ENCODE measurements around the gene MC1R. TPM values are rescaled to one million over a fixed set of nuclear protein-coding genes. Genes with fewer than 3 reads are reported as not detected.
A peak's percentile ranks its signal among the peaks of the same experiment; 100 is the strongest.

MC1R gene
- polyA plus RNA-seq, 2 of the 4 experiments (the other 2 are of a cell fraction), result 7.4 to 8.0 TPM

- DNase-seq (ENCODE audit: low read depth in 1 of 2, low spot score in 1 of 2), result peak; percentile 80 to 94
- peak within 1 kb of the TSS; percentile 98 to 99 for H3K27ac ChIP-seq
- no peaks in the 10 kb centered on the region for H3K9me3 ChIP-seq
- ATAC-seq, result peak; percentile 15 to 24
- CTCF ChIA-PET, result interaction anchor here (0.7 to 11.8 kb wide), 9 partner anchors 9 to 164 kb away, joined by 3 to 109 read pairs (median 3); no protein-coding TSS in a partner anchor
- peak within 1 kb of the TSS; percentile 96 for H3K4me2 ChIP-seq
- peaks cover 53% of the 10 kb centered on the region for H3K4me1 ChIP-seq
- 1% methylated on average over 39 of the region's 88 CpGs for WGBS (ENCODE audit: missing lambda C conversion rate)
- POLR2A ChIA-PET, result interaction anchor here (0.6 to 3.1 kb wide), 15 partner anchors 13 to 203 kb away, joined by 3 to 34 read pairs (median 5); partner anchors contain the start of genes DEF8, TCF25 and VPS9D1
- no peak for FAIRE-seq
- peak within 1 kb of the TSS; percentile 83 for H3K4me3 ChIP-seq
- TF ChIP-seq RCOR1 (IDR thresholded peaks at IDR 0.05; ENCODE audit: low read depth, low read length) (no peak), ESRRA (IDR thresholded peaks at IDR 0.05; ENCODE audit: borderline replicate concordance, low read length) (no peak), POLR2AphosphoS2 (conservative IDR thresholded peaks at IDR 0.05; ENCODE audit: low read length) (0 out of 2 replicates have a peak, but pooled peaks have one; percentile 17), TFCP2L1 (CRISPR knock-in tag; IDR thresholded peaks at IDR 0.05) (no peak), JUN (IDR thresholded peaks at IDR 0.05) (peak; percentile 82 to 97), ATOH8 (CRISPR knock-in tag; IDR thresholded peaks at IDR 0.05; ENCODE audit: low read depth) (no peak), GATA3 (IDR thresholded peaks at IDR 0.05; ENCODE audit: borderline replicate concordance) (no peak), HDAC2 (IDR thresholded peaks at IDR 0.05) (no peak), HOXB13 (CRISPR knock-in tag; IDR thresholded peaks at IDR 0.05; ENCODE audit: low read depth) (no peak), NPAS2 (CRISPR knock-in tag; IDR thresholded peaks at IDR 0.05; ENCODE audit: borderline replicate concordance) (no peak), HEYL (CRISPR knock-in tag; IDR thresholded peaks at IDR 0.05) (no peak), RARB (CRISPR knock-in tag; IDR thresholded peaks at IDR 0.05) (no peak), CTCF (IDR thresholded peaks at IDR 0.05) (no peak), RAD21 (conservative IDR thresholded peaks at IDR 0.05 in 1 of 2, IDR thresholded peaks at IDR 0.05 in 1 of 2) (no peak), CHD2 (IDR thresholded peaks at IDR 0.05; ENCODE audit: low read length, partially characterized antibody) (no peak), ZNF302 (CRISPR knock-in tag; IDR thresholded peaks at IDR 0.05) (no peak), SREBF2 (IDR thresholded peaks at IDR 0.05) (no peak), MAZ (IDR thresholded peaks at IDR 0.05; ENCODE audit: borderline replicate concordance, low read depth, low read length) (0 out of 2 replicates have a peak, but pooled peaks have one; percentile 36), ELK1 (IDR thresholded peaks at IDR 0.05; ENCODE audit: low read depth, low read length) (no peak), CBX2 (IDR thresholded peaks at IDR 0.05; ENCODE audit: borderline replicate concordance, low read depth) (no peak), RNF2 (IDR thresholded peaks at IDR 0.05; ENCODE audit: borderline replicate concordance, low read depth) (no peak), FOSB (CRISPR knock-in tag; IDR thresholded peaks at IDR 0.05) (no peak), JUNB (IDR thresholded peaks at IDR 0.05) (no peak), HOXA7 (CRISPR knock-in tag; IDR thresholded peaks at IDR 0.05) (no peak), HMGXB4 (CRISPR knock-in tag; IDR thresholded peaks at IDR 0.05; ENCODE audit: borderline replicate concordance) (no peak), RFX5 (IDR thresholded peaks at IDR 0.05) (0 out of 2 replicates have a peak, but pooled peaks have one; percentile 53), SMC3 (IDR thresholded peaks at IDR 0.05) (no peak), REST (IDR thresholded peaks at IDR 0.05) (no peak), ZC3H11A (IDR thresholded peaks at IDR 0.05) (no peak), NFE2L2 (conservative IDR thresholded peaks at IDR 0.05; ENCODE audit: low read length) (no peak), MYC (IDR thresholded peaks at IDR 0.05; ENCODE audit: borderline replicate concordance, low read length) (no peak)
These were observed 4.4 kb downstream of the MC1R start, which contains the start of gene TUBB3 for GRCh38 chr16:89922884-89923639. Gene TUBB3, plus strand, starts transcription at chr16:89923342. Its CDS starts 60 bp downstream, at chr16:89923402.

Data from A549 (cell line).